Stimulated activated CD8-positive, alpha-beta memory T cell treated with anti-CD3 and anti-CD28 coated beads, Interleukin-2, amount 100 ng/mL, for 48 hours (primary cell): ENCODE measurements around the gene ABCC3.
"Not testable (repeated sequence)": the region's sequence is repeated elsewhere in the genome, so short reads cannot be mapped to it uniquely, and the experiment has no call there.

ENCODE experiments used
- DNase-seq, 2 donors: peaks; one replicate each; pipeline ENCODE4 v3.0.0-alpha.2; 2020; ENCODE audit warnings: low read depth in 2 of 2

ABCC3 gene

GRCh38 chr17:50666316-50666715, 31.6 kb downstream of the ABCC3 start:
- no peak for DNase-seq

- no peak for DNase-seq
Measured at GRCh38 chr17:50667259-50668024, 32.8 kb downstream of the ABCC3 start.

- no peak for DNase-seq
Measured at GRCh38 chr17:50668025-50668837, 33.5 kb downstream of the ABCC3 start.

GRCh38 chr17:50668838-50669581, 34.3 kb downstream of the ABCC3 start:
- no peak for DNase-seq

GRCh38 chr17:50672071-50672470, 37.4 kb downstream of the ABCC3 start:
- no peak for DNase-seq

GRCh38 chr17:50672831-50673551, 38.3 kb downstream of the ABCC3 start:
- DNase-seq: no peak

- no peak for DNase-seq
Measured at GRCh38 chr17:50675190-50675589, 40.5 kb downstream of the ABCC3 start.

- DNase-seq: no peak
Measured at GRCh38 chr17:50675627-50676026, 40.9 kb downstream of the ABCC3 start.

GRCh38 chr17:50676065-50676975, 41.6 kb downstream of the ABCC3 start:
- no peak for DNase-seq

- DNase-seq: no peak
Measured at GRCh38 chr17:50677851-50678375, 43.2 kb downstream of the ABCC3 start.

- no peak for DNase-seq
Measured at GRCh38 chr17:50679008-50679544, 44.4 kb downstream of the ABCC3 start.

GRCh38 chr17:50680126-50680525, 45.4 kb downstream of the ABCC3 start:
- DNase-seq: no peak

- not testable (repeated sequence) for DNase-seq
Measured at GRCh38 chr17:50680543-50681262, 46.0 kb downstream of the ABCC3 start.

- no peak for DNase-seq
Measured at GRCh38 chr17:50681263-50682200, 46.9 kb downstream of the ABCC3 start.

GRCh38 chr17:50682441-50682840, 47.8 kb downstream of the ABCC3 start:
- DNase-seq: no peak

GRCh38 chr17:50682938-50683337, 48.3 kb downstream of the ABCC3 start:
- DNase-seq: no peak

- DNase-seq: no peak
Measured at GRCh38 chr17:50683434-50684287, 49.0 kb downstream of the ABCC3 start.
